ENCODE measurements around the gene LMCD1. TPM values are rescaled to one million over a fixed set of nuclear protein-coding genes. Genes with fewer than 3 reads are reported as not detected.
A peak's percentile ranks its signal among the peaks of the same experiment; 100 is the strongest.

LMCD1 gene
- total RNA-seq, 1 donor from 2014 or later, result 119 TPM

- peak; percentile 53 for DNase-seq (ENCODE audit: low read depth)
These were observed 117.9 kb downstream of the LMCD1 start for GRCh38 chr3:8619548-8619947.

- no peak for DNase-seq (ENCODE audit: low read depth)
These were observed 119.5 kb downstream of the LMCD1 start for GRCh38 chr3:8621141-8621540.

- DNase-seq (ENCODE audit: low read depth), result peak; percentile 57
These were observed 120.2 kb downstream of the LMCD1 start for GRCh38 chr3:8621872-8622271.

GRCh38 chr3:8622873-8623691 is 121.5 kb downstream of the LMCD1 start:
- DNase-seq (ENCODE audit: low read depth), result peak; percentile 41

- DNase-seq (ENCODE audit: low read depth), result no peak
These were observed 122.1 kb downstream of the LMCD1 start for GRCh38 chr3:8623741-8624140.

Other genes starting within 250 kb of the LMCD1 start
- gene SSUH2, start 143.0 kb downstream of the LMCD1 start, total RNA-seq, result not detected in 2 replicates
- not detected in 2 replicates for gene CAV3, start 232.0 kb downstream of the LMCD1 start, total RNA-seq